Smooth muscle cell (in vitro differentiated cells): ENCODE measurements around the gene COL19A1. TPM values are rescaled to one million over a fixed set of nuclear protein-coding genes. Genes with fewer than 3 reads are reported as not detected.
A peak's percentile ranks its signal among the peaks of the same experiment; 100 is the strongest.

Experiments used
- DNase-seq: peaks from one replicate; lab custom pipeline; 2025; ENCODE audit not compliant: unreplicated experiment; lab: John Stamatoyannopoulos, UW
- H2AFZ ChIP-seq: fragments of 200-600 bp; sonication (generic); 2 replicates; pipeline ENCODE4 v1.6.0; 2016; ENCODE audit warnings: antibody characterized with exemption, low read depth, mild to moderate bottlenecking
- H3F3A ChIP-seq: fragments of 200-600 bp; sonication (generic); 2 replicates; pipeline ENCODE4 v1.6.0; 2017; ENCODE audit warnings: antibody characterized with exemption, low read depth
- H3K27ac ChIP-seq: fragments of 200-600 bp; sonication (generic); 2 replicates; pipeline ENCODE4 v1.5.1; 2016; ENCODE audit warnings: low read depth, mild to moderate bottlenecking
- H3K27me3 ChIP-seq: fragments of 200-600 bp; sonication (generic); 2 replicates; pipeline ENCODE4 v1.6.1; 2016; ENCODE audit warnings: low read depth, mild to moderate bottlenecking
- H3K36me3 ChIP-seq: fragments of 200-600 bp; sonication (generic); 2 replicates; pipeline ENCODE4 v1.5.1; 2016; ENCODE audit warnings: low read depth
- H3K4me1 ChIP-seq: fragments of 200-600 bp; sonication (generic); 2 replicates; pipeline ENCODE4 v1.5.1; 2016; ENCODE audit warnings: low read depth
- H3K4me2 ChIP-seq: fragments of 200-600 bp; sonication (generic); 2 replicates; pipeline ENCODE4 v1.6.0; 2016; ENCODE audit warnings: mild to moderate bottlenecking
- H3K4me3 ChIP-seq: fragments of 200-600 bp; sonication (generic); 2 replicates; pipeline ENCODE4 v1.5.1; 2016; ENCODE audit warnings: mild to moderate bottlenecking
- H3K79me2 ChIP-seq: fragments of 200-600 bp; sonication (generic); 2 replicates; pipeline ENCODE4 v1.6.0; 2016; ENCODE audit warnings: low read depth, mild to moderate bottlenecking
- H3K9ac ChIP-seq: fragments of 200-600 bp; sonication (generic); 2 replicates; pipeline ENCODE4 v1.6.0; 2016; ENCODE audit warnings: low read depth
- H3K9me3 ChIP-seq: fragments of 200-600 bp; sonication (generic); replicated peaks from 2 replicates; pipeline ENCODE4 v1.5.1; 2016; ENCODE audit warnings: low read depth
- H4K20me1 ChIP-seq: fragments of 200-600 bp; sonication (generic); 2 replicates; pipeline ENCODE4 v1.6.0; 2016; ENCODE audit warnings: low read depth
- WGBS: methylation state at CpG from one replicate; pipeline ENCODE4 v1.1.7; 2016; ENCODE audit warnings: low lambda C conversion rate; 5-methylcytosine and 5-hydroxymethylcytosine counted together
- polyA plus RNA-seq: library from polyadenylated mRNA; unstranded; fragments of >200 nt; fragmentation: Nextera tagmentation; extraction: Ambion mirVana; gene quantifications from 2 replicates; pipeline ENCODE4 v1.2.1, GENCODE V29; 2016
- total RNA-seq: library from RNA; depleted of rRNA; stranded (reverse); fragments of >200 nt; gene quantifications from 2 replicates; pipeline ENCODE4 v1.2.3, GENCODE V29; 2014
- TF ChIP-seq, protein P1 (sequence below): fragments of 200-600 bp; sonication (generic); IDR thresholded peaks from 2 replicates; pipeline ENCODE4 v1.5.1; 2017; ENCODE audit warnings: borderline replicate concordance, mild to moderate bottlenecking, antibody characterized with exemption; ENCODE audit not compliant: insufficient read depth, poor library complexity, severe bottlenecking

The COL19A1 gene
- total and polyA plus RNA-seq, 2 experiments from 2014 or later = 0.55 to 1.6 TPM

DNA sequence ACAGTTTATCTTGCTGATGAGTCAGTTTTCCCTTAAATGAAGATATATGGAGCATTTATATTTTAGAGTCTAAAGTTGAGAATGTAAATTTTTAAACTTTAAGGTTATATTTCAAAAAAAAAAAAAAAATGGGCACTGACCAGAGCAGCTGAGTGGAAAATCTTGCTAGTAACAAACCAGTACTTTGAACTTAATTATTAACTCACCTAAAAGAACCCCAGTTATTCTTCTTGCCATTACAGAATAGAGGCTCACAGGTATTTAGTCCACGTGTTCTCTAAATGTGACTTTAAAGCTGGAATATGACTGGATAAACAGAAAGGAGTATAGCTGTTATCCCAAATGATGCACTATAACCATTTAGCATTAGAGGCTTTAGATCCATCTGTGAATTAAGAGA lies 258.1 kb downstream of the COL19A1 start:
- Histone ChIP-seq H2AFZ (no peak overlapping the region), H3K4me2 (no peak overlapping the region), H3K27me3 (no peaks in the 10 kb centered on the region), H3K27ac (no peak overlapping the region), H3K4me3 (no peak overlapping the region), H3K9ac (no peak overlapping the region), H4K20me1 (no peaks in the 10 kb centered on the region), H3K9me3 (no peaks in the 10 kb centered on the region), H3K36me3 (no peaks in the 10 kb centered on the region), H3K4me1 (no peaks in the 10 kb centered on the region), H3K79me2 (no peaks in the 10 kb centered on the region), H3F3A (peaks cover 6% of the 10 kb centered on the region)
- 97% methylated on average over 1 of the region's 1 CpG for WGBS
- DNase-seq = no peak
- TF ChIP-seq, protein P1, sequence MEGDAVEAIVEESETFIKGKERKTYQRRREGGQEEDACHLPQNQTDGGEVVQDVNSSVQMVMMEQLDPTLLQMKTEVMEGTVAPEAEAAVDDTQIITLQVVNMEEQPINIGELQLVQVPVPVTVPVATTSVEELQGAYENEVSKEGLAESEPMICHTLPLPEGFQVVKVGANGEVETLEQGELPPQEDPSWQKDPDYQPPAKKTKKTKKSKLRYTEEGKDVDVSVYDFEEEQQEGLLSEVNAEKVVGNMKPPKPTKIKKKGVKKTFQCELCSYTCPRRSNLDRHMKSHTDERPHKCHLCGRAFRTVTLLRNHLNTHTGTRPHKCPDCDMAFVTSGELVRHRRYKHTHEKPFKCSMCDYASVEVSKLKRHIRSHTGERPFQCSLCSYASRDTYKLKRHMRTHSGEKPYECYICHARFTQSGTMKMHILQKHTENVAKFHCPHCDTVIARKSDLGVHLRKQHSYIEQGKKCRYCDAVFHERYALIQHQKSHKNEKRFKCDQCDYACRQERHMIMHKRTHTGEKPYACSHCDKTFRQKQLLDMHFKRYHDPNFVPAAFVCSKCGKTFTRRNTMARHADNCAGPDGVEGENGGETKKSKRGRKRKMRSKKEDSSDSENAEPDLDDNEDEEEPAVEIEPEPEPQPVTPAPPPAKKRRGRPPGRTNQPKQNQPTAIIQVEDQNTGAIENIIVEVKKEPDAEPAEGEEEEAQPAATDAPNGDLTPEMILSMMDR = no peak

- peaks cover 6% of the 10 kb centered on the region for H3F3A ChIP-seq
- peak overlapping the region; percentile 4 for H3K27ac ChIP-seq
- H3K27me3 ChIP-seq = no peaks in the 10 kb centered on the region
- peak overlapping the region; percentile 6 for H3K4me2 ChIP-seq
- 25% methylated on average over 3 of the region's 3 CpGs for WGBS
- H3K36me3 ChIP-seq = no peaks in the 10 kb centered on the region
- H4K20me1 ChIP-seq = no peaks in the 10 kb centered on the region
- H3K79me2 ChIP-seq = no peaks in the 10 kb centered on the region
- H3K4me1 ChIP-seq = no peaks in the 10 kb centered on the region
- TF ChIP-seq, protein P1 = no peak
- peak overlapping the region; percentile 11 for H2AFZ ChIP-seq
- no peaks in the 10 kb centered on the region for H3K9me3 ChIP-seq
- no peak for DNase-seq
- H3K9ac ChIP-seq = no peak overlapping the region
- H3K4me3 ChIP-seq = no peak overlapping the region
These were observed 258.7 kb downstream of the COL19A1 start for GRCh38 chr6:70124882-70125545.

- no peaks in the 10 kb centered on the region for H3K79me2 ChIP-seq
- TF ChIP-seq, protein P1 = no peak
- no peaks in the 10 kb centered on the region for H3K36me3 ChIP-seq
- H3K4me1 ChIP-seq = no peaks in the 10 kb centered on the region
- peak overlapping the region; percentile 6 for H3K4me2 ChIP-seq
- H4K20me1 ChIP-seq = no peaks in the 10 kb centered on the region
- H3K27ac ChIP-seq = no peak overlapping the region
- H3K9me3 ChIP-seq = no peaks in the 10 kb centered on the region
- DNase-seq = no peak
- WGBS = 92% methylated on average over 3 of the region's 3 CpGs
- H3F3A ChIP-seq = peaks cover 6% of the 10 kb centered on the region
- H3K9ac ChIP-seq = no peak overlapping the region
- H2AFZ ChIP-seq = peak overlapping the region; percentile 11
- no peaks in the 10 kb centered on the region for H3K27me3 ChIP-seq
- no peak overlapping the region for H3K4me3 ChIP-seq
These were observed 259.2 kb downstream of the COL19A1 start for GRCh38 chr6:70125602-70126001.

DNA sequence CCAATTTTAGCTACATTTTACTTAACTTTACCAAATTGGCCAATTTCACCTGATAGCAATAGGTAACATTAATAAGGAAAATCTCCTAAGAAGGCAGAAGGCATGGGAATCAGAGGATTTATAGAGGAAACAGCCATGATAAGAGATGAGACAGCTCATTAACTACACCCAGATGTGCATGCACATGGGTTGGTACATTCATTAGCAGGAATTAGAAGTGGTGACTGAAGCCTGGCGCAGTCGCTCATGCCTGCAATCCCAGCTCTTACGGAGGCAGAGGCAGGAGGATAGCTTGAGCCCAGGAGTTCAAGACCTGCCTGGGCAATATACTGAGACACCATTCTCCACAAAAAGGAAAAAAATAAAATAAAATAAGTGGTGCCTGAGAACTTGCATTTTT lies 263.0 kb downstream of the COL19A1 start:
- no peak for DNase-seq
- Histone ChIP-seq H3K79me2 (no peaks in the 10 kb centered on the region), H3K36me3 (no peaks in the 10 kb centered on the region), H3K4me3 (no peak overlapping the region), H3K9me3 (no peaks in the 10 kb centered on the region), H3K4me2 (no peak overlapping the region), H3F3A (peaks cover 6% of the 10 kb centered on the region), H3K9ac (no peak overlapping the region), H3K4me1 (no peaks in the 10 kb centered on the region), H4K20me1 (no peaks in the 10 kb centered on the region), H3K27ac (no peak overlapping the region), H3K27me3 (no peaks in the 10 kb centered on the region), H2AFZ (no peak overlapping the region)
- WGBS = 24% methylated on average over 3 of the region's 3 CpGs
- TF ChIP-seq, protein P1 = no peak
